Sigmoid colon (tissue), 7 donors: ENCODE data around the gene MACROD2. TPM values are rescaled to one million over a fixed set of nuclear protein-coding genes. Genes with fewer than 3 reads are reported as not detected.

Source experiments
- DNase-seq: peaks from one replicate; pipeline ENCODE4 v3.0.0-alpha.2; 2019
- H3K27ac ChIP-seq, 4 donors: fragments of 200-600 bp; sonication (generic); one replicate each; pipeline ENCODE4 v1.5.1; 2016 to 2019; ENCODE audit warnings: mild to moderate bottlenecking in 1 of 4
- H3K27me3 ChIP-seq, 3 donors: fragments of 200-600 bp; sonication (generic); one replicate each; pipeline ENCODE4 v1.5.1; 2019; ENCODE audit warnings: mild to moderate bottlenecking in 1 of 3
- H3K36me3 ChIP-seq, 4 donors: fragments of 200-600 bp; sonication (generic); one replicate each; pipeline ENCODE4 v1.5.1; 2016 to 2019
- H3K4me1 ChIP-seq, 4 donors: fragments of 200-600 bp; sonication (generic); one replicate each; pipeline ENCODE4 v1.5.1; 2017 to 2019
- H3K4me3 ChIP-seq, 4 donors: fragments of 200-600 bp; sonication (generic); one replicate each; pipeline ENCODE4 v1.5.1; 2017 to 2019; ENCODE audit warnings: mild to moderate bottlenecking in 2 of 4, moderate library complexity in 1 of 4
- H3K9me3 ChIP-seq, 4 donors: fragments of 200-600 bp in 3 of 4; sonication (generic) in 3 of 4; one replicate each; pipeline versions ENCODE4 v1.5.1 to v1.6.1; 2013 to 2019
- CTCF ChIP-seq, 4 experiments: fragments of 450-650 bp in 3 of 4; fragments of 200-600 bp in 1 of 4; IDR thresholded peaks; one replicate each; pipeline ENCODE4 v1.5.1; 2016 to 2019; ENCODE audit warnings: antibody characterized with exemption in 4 of 4, mild to moderate bottlenecking in 3 of 4, moderate library complexity in 2 of 4
- EP300 ChIP-seq, 4 donors: sonication (generic); formaldehyde crosslinking; IDR thresholded peaks; one replicate each; pipeline ENCODE4 v1.6.1; 2017; ENCODE audit warnings: antibody characterized with exemption in 4 of 4
- POLR2A ChIP-seq, 2 donors: fragments of 450-650 bp; IDR thresholded peaks; one replicate each; pipeline ENCODE4 v1.6.1; 2016; ENCODE audit warnings: antibody characterized with exemption in 2 of 2, mild to moderate bottlenecking in 2 of 2, moderate library complexity in 2 of 2
- POLR2AphosphoS5 ChIP-seq, 4 donors: sonication (generic); formaldehyde crosslinking; IDR thresholded peaks; one replicate each; pipeline ENCODE4 v1.6.1; 2017; ENCODE audit warnings: antibody characterized with exemption in 4 of 4
- WGBS, 2 donors: extraction: QIAGEN DNeasy Blood & Tissue Kit; methylation state at CpG; one replicate each; pipeline ENCODE4 v1.1.7; 2013; 5-methylcytosine and 5-hydroxymethylcytosine counted together
- intact Hi-C: fragments of 100-400 bp; cut with DNase I; formaldehyde crosslinking; loops from one replicate; pipeline ENCODE4 v1.15.1; 2023
- polyA plus RNA-seq, 3 donors: library from polyadenylated mRNA; stranded (reverse); fragments of 200-250 nt; gene quantifications; one replicate each; pipeline ENCODE4 v1.2.3, GENCODE V29; 2013
- total RNA-seq, 4 donors: library from RNA; depleted of rRNA; stranded (reverse); fragments of >200 nt; gene quantifications; one replicate each; pipeline ENCODE4 v1.1.0, GENCODE V29; 2016
- donor health status: healthy with polysubstance abuse.
- donor health status: Bipolar disorder and iron deficiency.
- donor health status: healthy.

The MACROD2 gene
- total and polyA plus RNA-seq, 7 donors, result 1.2 to 22.4 (median 5.8) TPM

- H3K27me3 ChIP-seq, result no peaks in the 10 kb centered on the region
- intact Hi-C loops, result no loop called here
- H3K4me1 ChIP-seq, result peaks cover 0 to 30% (median 10%) of the 10 kb centered on the region in 4 donors
- peak overlapping the region in 2 of 4 donors; percentile 54 to 56 for H3K27ac ChIP-seq
- no peaks in the 10 kb centered on the region for H3K9me3 ChIP-seq
- whole genome bisulfite sequencing, 2 donors, result 25 to 59% methylated on average over 2 of the region's 2 CpGs
- H3K4me3 ChIP-seq, result no peak overlapping the region
- DNase-seq, result no peak
- H3K36me3 ChIP-seq, result no peaks in the 10 kb centered on the region
- TF ChIP-seq CTCF (IDR thresholded peaks at IDR 0.05) (no peak), POLR2AphosphoS5 (IDR thresholded peaks at IDR 0.05) (no peak), POLR2A (IDR thresholded peaks at IDR 0.05) (no peak), EP300 (IDR thresholded peaks at IDR 0.05) (no peak)
These were observed 312.6 kb downstream of the MACROD2 start for GRCh38 chr20:14307956-14308355.

GRCh38 chr20:14310977-14311627 is 315.8 kb downstream of the MACROD2 start:
- intact Hi-C loops, result no loop called here
- H3K9me3 ChIP-seq, result no peaks in the 10 kb centered on the region
- H3K36me3 ChIP-seq, result no peaks in the 10 kb centered on the region
- H3K4me1 ChIP-seq, result peaks cover 0 to 53% (median 19%) of the 10 kb centered on the region in 4 donors
- DNase-seq, result no peak
- no peak overlapping the region for H3K4me3 ChIP-seq
- WGBS, 2 donors, result 90% methylated on average over 5 of the region's 5 CpGs
- TF ChIP-seq EP300 (IDR thresholded peaks at IDR 0.05) (no peak), POLR2A (IDR thresholded peaks at IDR 0.05) (no peak), CTCF (IDR thresholded peaks at IDR 0.05) (no peak)
- H3K27me3 ChIP-seq, result no peaks in the 10 kb centered on the region
- peak overlapping the region in 3 of 4 donors; percentile 33 to 54 (median 52) for H3K27ac ChIP-seq

GRCh38 chr20:14312001-14312400 is 316.7 kb downstream of the MACROD2 start:
- no peak for DNase-seq
- Histone ChIP-seq H3K36me3 (no peaks in the 10 kb centered on the region), H3K27ac (peak overlapping the region in 1 of 4 donors; percentile 54), H3K4me3 (no peak overlapping the region), H3K27me3 (no peaks in the 10 kb centered on the region), H3K4me1 (peaks cover 0 to 53% (median 19%) of the 10 kb centered on the region in 4 donors), H3K9me3 (no peaks in the 10 kb centered on the region)
- 72 to 86% methylated on average over 2 of the region's 2 CpGs for WGBS, 2 donors
- no peak for TF ChIP-seq EP300 (IDR thresholded peaks at IDR 0.05)
- no peak for TF ChIP-seq CTCF (IDR thresholded peaks at IDR 0.05)
- TF ChIP-seq POLR2A (IDR thresholded peaks at IDR 0.05), result no peak
- TF ChIP-seq POLR2AphosphoS5 (IDR thresholded peaks at IDR 0.05), result no peak
- intact Hi-C loops, result no loop called here

GRCh38 chr20:14313341-14314020 is 318.2 kb downstream of the MACROD2 start:
- peak overlapping the region in 2 of 4 donors; percentile 4 to 19 for H3K27ac ChIP-seq
- whole genome bisulfite sequencing, 2 donors, result 65 to 81% methylated on average over 2 of the region's 2 CpGs
- no peak overlapping the region for H3K4me3 ChIP-seq
- no peaks in the 10 kb centered on the region for H3K36me3 ChIP-seq
- TF ChIP-seq POLR2A (IDR thresholded peaks at IDR 0.05) (no peak), POLR2AphosphoS5 (IDR thresholded peaks at IDR 0.05) (peak in 1 of 4 donors; percentile 42)
- H3K9me3 ChIP-seq, result no peaks in the 10 kb centered on the region
- peaks cover 0 to 42% (median 15%) of the 10 kb centered on the region in 4 donors for H3K4me1 ChIP-seq
- intact Hi-C loops, result no loop called here
- DNase-seq, result no peak
- no peaks in the 10 kb centered on the region for H3K27me3 ChIP-seq

- no peaks in the 10 kb centered on the region for H3K9me3 ChIP-seq
- no peak overlapping the region for H3K27ac ChIP-seq
- H3K27me3 ChIP-seq, result no peaks in the 10 kb centered on the region
- TF ChIP-seq EP300 (IDR thresholded peaks at IDR 0.05), result no peak
- TF ChIP-seq POLR2AphosphoS5 (IDR thresholded peaks at IDR 0.05), result no peak
- TF ChIP-seq CTCF (IDR thresholded peaks at IDR 0.05), result no peak
- TF ChIP-seq POLR2A (IDR thresholded peaks at IDR 0.05), result no peak
- 84 to 87% methylated on average over 1 of the region's 1 CpG for WGBS, 2 donors
- intact Hi-C loops, result no loop called here
- peaks cover 0 to 5% (median 1%) of the 10 kb centered on the region in 4 donors for H3K4me1 ChIP-seq
- H3K4me3 ChIP-seq, result no peak overlapping the region
- no peak for DNase-seq
- H3K36me3 ChIP-seq, result no peaks in the 10 kb centered on the region
These were observed 324.4 kb downstream of the MACROD2 start for GRCh38 chr20:14319704-14320103.
